RPMI7951 (cell line): ENCODE measurements around the gene RIN3. TPM values are rescaled to one million over a fixed set of nuclear protein-coding genes. Genes with fewer than 3 reads are reported as not detected.
A peak's percentile ranks its signal among the peaks of the same experiment; 100 is the strongest.

Source experiments
- DNase-seq: peaks from one replicate; pipeline ENCODE4 v3.0.0-alpha.2; 2012; ENCODE audit warnings: low read depth
- total RNA-seq: library from RNA; depleted of rRNA; stranded (reverse); fragments of >200 nt; shearing (Covaris generic); gene quantifications from 2 replicates; pipeline ENCODE4 v1.2.3, GENCODE V29; 2014

Gene RIN3
- total RNA-seq, 1 experiment from 2014 or later: 6.4 TPM

DNA sequence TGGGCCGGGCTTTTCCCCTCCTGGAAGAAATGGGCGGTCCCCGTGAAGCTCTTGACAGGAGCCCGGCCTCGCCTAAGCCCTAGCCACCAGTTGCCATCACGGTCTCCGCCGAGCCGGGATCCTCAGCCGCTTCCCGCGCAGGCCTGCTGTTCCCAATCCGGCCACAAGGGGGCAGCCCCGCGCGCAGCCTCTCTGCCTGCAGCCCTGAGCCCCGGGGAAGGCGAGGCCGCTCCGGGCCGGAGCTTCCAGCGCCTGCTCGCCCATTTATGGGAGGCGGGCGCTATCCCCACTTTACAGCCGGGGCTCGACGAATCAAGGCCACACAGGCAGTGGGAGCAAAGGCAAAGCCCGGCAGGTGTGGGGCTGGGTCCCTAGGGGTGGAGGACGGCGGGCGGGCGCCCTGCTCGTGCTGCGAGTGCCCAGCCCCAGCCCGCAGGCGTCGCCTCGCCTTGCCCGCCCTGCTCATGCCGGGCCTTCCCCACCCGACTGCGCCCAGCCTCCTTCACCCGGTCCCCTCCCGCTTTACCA is 173.4 kb downstream of the RIN3 start:
- peak; percentile 21 for DNase-seq

DNA sequence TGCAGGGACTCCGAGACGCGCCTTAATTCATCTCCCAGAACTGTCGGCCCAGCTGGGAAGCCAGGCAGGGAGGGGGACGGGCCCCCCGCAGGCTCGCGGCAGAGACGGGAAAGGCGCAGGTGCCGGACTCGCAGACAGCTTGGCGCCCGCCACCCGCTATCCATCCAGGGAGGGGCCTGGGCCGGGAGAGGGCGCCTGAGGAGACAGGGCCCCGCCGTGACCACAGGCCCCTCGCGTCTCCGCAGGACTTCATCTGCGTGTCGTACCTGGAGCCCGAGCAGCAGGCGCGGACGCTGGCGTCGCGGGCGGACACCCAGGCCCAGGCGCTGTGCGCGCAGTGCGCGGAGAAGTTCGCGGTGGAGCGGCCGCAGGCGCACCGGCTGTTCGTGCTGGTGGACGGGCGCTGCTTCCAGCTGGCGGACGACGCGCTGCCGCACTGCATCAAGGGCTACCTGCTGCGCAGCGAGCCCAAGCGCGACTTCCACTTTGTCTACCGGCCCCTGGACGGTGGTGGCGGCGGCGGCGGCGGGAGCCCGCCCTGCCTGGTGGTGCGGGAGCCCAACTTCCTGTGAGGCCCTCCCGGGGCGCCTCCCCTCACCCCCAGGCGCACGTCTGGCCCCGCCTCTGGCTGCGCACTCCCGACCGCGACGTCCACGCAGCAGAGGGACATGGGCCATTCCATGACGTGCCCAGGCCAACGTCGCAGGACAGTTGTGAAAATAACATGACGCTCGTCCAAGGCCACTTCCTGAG is 174.3 kb downstream of the RIN3 start:
- DNase-seq: no peak

DNA sequence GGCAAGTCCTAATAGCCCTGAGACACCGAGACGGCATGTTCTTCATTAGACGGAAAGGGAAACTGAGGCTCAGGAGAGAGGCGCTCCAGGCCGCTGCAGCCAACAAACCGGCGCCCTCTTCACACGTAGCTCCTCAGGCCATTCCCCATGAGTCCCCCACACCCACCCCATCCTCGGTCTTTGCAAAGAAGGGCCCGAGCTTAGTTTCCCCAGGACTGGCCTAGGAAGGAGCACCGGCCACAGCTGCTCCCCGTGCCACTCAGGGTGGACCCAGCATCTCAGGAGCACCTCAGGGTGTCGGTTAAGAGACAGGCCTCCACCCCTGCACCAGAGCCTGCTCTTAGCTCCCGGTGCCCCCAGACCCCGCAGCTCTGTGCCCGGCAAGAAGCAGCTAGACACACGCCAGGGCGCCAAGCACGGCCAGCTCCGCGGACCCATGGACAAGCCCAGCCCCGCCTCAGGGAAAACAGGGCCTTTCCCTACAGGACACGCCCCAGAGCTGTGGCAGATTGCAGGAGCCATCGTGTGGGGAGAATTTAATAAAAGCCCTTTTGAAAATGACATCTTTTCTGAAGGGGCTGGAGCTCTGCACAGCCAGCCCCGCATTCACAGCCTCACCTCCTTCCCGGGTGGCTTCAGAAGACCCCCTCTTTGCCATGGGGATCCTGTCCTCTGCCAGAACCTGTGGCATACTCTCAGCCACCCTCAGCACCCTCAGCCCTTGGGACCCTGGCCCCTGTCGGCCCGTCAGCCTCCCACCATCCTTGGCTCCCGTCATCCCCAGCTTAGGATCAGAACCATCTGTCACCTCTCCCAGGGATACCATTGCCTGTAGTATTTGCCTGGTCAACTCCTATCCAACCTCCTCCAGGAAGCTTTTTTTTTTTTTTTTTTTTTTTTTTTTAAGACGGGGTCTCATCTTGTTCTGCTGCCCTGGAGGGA is 175.1 kb downstream of the RIN3 start:
- DNase-seq: no peak

DNA sequence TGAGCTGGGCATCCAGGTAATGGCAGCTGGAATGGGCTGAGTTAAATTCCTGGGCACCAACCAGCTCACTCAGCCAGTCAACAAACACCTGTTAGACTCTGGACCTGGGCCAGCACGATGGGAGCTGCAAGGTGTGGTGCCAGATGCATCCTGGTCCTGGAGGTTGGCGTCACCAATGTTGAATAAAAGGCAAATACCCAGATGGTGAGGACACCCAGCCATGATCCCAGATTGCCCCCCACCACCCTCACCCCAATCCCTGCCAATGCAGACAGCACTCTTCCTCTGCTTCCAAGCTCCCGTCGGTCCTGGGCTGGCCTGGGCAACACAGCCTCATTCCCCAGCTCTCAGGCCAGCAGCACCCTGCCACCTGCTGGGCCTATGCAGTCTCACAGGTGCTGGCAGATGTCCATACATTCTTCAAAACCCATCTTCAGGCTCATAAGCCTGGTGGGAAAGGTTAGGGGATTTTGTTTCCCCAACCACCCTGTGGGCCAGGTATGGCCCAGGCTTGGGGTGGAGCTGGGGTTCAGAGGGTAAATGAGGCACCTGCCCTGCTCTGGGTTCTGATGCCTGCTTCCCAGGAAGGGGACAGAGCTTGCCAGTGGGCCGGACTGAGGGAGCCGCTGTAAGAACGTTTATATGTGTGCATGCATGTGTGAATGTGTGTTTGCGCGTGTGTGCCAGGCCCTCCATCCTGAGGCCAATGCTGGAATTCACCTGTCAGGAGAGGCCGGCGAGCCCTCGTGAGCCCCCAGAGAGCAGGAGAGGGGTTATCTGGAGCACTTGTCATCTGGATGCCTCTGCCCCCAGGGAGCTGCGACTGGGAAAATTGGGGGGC is 176.8 kb downstream of the RIN3 start:
- DNase-seq: peak; percentile 47

GRCh38 chr14:92692822-92693226 is 179.2 kb downstream of the RIN3 start:
- DNase-seq: no peak

GRCh38 chr14:92693998-92694795 is 180.6 kb downstream of the RIN3 start:
- DNase-seq: no peak

- DNase-seq: no peak
These were observed 181.2 kb downstream of the RIN3 start for GRCh38 chr14:92694807-92695206.

DNA sequence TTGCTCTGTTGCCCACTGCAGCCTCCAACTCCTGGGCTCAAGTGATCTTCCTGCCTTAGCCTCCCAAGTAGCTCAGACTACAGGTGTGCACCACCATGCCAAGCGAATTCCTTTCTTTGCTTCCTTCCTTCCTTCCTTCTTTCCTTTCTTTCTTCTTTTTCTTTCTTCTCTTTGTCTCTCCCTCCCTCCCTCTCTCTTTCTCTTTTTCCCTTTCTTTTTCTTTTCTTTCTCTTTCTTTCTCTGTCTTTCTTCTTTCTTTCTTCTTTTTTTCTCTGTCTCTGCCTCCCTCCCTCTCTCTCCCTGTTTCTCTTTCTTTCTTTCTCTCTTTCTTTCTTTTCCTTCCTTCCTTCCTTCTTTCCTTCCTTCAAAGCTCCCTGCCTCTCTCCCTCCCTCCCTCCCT is 182.0 kb downstream of the RIN3 start:
- no peak for DNase-seq

GRCh38 chr14:92696366-92696765 is 182.8 kb downstream of the RIN3 start:
- no peak for DNase-seq

GRCh38 chr14:92698393-92698792 is 184.8 kb downstream of the RIN3 start:
- no peak for DNase-seq

GRCh38 chr14:92701826-92702225 is 188.2 kb downstream of the RIN3 start:
- DNase-seq: no peak

DNA sequence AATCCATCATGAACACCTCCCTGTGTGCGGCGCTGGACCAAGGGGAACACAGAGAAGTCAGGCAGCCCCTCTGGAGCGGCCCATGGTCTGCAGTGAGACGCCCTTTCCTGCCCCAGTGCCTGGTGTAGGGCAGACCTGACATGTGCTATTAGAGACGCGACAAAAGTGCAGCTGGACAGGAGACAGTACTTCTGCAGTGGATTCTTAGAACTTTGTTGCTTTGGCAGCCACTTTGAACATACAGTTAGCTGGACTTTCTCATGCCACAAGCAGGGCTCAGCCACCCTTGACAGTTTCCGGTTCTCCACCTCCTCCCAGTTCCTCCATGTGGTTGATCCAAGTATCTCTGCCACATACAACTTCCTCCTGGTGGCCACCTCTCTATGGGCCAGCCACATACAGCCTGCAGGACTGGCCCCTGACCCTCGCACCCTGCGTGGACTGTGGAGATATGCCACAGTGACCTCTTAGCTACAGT is 188.9 kb downstream of the RIN3 start:
- no peak for DNase-seq

DNA sequence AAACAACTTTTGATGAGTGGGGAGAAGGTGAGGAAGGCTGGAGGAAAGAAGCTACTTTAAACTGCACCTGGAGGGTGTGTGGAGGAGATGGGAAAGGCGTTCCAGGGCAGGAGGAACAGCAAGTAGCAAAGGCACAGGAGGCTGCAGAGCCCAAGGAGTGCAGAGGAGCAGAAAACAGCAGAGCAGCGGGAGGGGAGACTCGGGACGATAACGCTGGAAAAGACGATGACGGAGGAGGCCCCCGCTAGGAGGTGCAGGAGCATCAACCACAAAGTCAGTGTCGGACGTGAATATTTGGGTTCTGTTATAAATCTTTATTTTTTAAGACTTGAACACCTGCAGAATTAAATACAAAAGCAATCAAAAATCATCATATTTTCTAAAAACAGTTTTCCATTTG is 189.9 kb downstream of the RIN3 start:
- no peak for DNase-seq

DNA sequence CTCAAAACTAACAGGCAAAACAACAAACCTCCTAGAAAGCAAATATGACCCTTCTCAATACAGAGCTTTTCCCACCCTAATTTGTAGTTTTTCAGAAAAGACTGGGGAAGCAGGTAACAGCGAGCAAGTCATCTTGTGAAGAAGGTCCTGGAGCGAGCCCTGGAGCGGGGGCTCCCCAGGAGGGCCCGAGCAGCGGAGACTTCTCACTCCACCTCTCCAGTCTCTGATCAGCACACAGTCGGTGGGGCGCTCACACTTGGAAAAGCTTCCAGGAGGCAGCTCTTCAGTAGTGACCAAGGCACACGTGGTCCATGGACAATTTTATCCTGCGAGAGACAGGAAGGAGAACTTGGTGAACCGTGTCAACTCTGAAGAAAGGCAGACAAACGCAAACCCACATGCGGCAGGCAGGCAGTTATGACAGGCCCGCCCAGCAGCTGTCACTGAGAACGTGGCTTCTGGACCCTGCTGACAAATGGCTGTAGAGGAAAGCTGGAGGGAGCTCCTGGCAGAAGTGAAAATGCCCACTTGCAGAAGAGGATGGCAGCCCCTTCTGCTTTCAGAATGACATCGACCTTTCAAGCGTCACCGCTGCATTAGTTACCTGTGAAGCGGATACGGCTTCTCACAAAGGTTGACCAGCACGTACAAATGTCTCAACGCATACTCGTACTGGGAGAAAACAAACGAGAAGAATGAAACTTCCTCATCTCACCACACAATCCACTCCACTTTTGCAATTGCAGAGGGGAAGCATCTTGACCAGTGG is 190.6 kb downstream of the RIN3 start:
- no peak for DNase-seq

DNA sequence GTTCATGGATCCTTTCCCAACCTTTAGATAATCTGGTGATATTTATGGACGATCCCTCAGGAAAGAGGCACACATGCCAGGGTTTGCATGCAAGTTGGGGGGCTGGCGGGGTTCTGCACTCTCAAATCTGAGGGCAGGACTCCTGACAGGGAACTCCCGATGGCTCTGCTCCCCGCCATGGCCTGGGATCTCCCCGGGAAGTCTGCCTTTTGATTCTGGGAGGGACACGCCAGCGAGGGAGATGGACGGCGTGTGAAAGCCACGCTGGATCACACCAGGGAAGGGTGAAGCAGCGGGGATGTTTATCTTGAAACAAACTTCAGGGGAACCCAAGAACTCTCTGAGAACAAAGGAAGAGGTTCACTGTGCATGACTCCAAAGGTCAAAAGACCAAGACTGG is 191.2 kb downstream of the RIN3 start:
- no peak for DNase-seq

- DNase-seq: no peak
These were observed 192.8 kb downstream of the RIN3 start for GRCh38 chr14:92706386-92706785.

DNA sequence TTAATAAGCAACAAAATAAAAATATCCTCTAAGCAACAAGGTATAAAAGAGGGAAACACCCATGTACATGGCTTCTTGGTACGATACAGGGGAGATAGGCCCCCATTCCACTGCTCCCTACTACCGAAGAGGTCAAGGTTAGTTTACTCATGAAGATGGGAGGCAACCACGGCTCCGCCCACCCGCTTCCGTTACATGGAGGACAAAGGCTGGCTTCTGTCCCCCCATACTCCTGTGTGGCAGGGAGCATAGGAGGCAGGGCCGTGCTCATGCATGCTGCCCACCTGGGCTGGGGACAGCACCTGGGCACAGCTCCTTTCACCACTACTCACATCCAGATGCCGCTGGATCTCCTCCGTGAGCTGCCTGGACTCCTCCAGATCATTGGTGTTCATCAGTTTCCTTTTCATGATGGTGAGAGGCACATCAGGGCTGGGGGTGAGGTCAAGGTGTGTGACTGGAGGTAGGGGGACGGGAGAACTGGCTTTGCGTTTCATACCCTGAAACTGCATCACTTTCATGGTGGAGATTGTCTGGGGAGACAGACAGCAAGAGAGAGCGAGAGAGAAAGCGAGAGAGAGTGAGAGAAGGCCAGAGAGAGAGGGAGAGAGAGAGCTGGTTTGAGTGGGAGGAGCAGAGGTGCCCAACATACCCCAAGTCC is 195.9 kb downstream of the RIN3 start:
- no peak for DNase-seq

GRCh38 chr14:92710001-92710341 is 196.4 kb downstream of the RIN3 start:
- DNase-seq: no peak

GRCh38 chr14:92711976-92712653 is 198.5 kb downstream of the RIN3 start:
- DNase-seq: no peak
